Middle frontal gyrus (tissue), 1 donor: ENCODE results near the gene DMTF1.
"Not testable (repeated sequence)": the region's sequence is repeated elsewhere in the genome, so short reads cannot be mapped to it uniquely, and the experiment has no call there.

ENCODE experiments used
- DNase-seq: peaks from one replicate; pipeline ENCODE4 v3.0.0-alpha.2; 2015; ENCODE audit warnings: low spot score; ENCODE audit errors: extremely low spot score

Gene DMTF1

GRCh38 chr7:87152112-87152896 is at the start of gene DMTF1:
DMTF1 (plus strand) TSS chr7:87152453; CDS start chr7:87164942, 12,489 bp downstream.
- DNase-seq = peak; percentile 91

- no peak for DNase-seq
Measured at GRCh38 chr7:87105401-87105800, 46.9 kb upstream of the DMTF1 start.

- no peak for DNase-seq
Measured at GRCh38 chr7:87106974-87107612, 45.2 kb upstream of the DMTF1 start.

GRCh38 chr7:87107949-87108776 is 44.1 kb upstream of the DMTF1 start:
- DNase-seq = no peak

- no peak for DNase-seq
Measured at GRCh38 chr7:87110778-87111177, 41.5 kb upstream of the DMTF1 start.

GRCh38 chr7:87111877-87112276 is 40.4 kb upstream of the DMTF1 start:
- no peak for DNase-seq

GRCh38 chr7:87113077-87113476 is 39.2 kb upstream of the DMTF1 start:
- DNase-seq = no peak

GRCh38 chr7:87113904-87114303 is 38.3 kb upstream of the DMTF1 start:
- not testable (repeated sequence) for DNase-seq

- DNase-seq = not testable (repeated sequence)
Measured at GRCh38 chr7:87115772-87116171, 36.5 kb upstream of the DMTF1 start.

GRCh38 chr7:87116315-87116714 is 35.9 kb upstream of the DMTF1 start:
- DNase-seq = no peak

GRCh38 chr7:87119581-87119980 is 32.7 kb upstream of the DMTF1 start:
- DNase-seq = no peak

- DNase-seq = no peak
Measured at GRCh38 chr7:87123105-87123504, 29.1 kb upstream of the DMTF1 start.

GRCh38 chr7:87127019-87127418 is 25.2 kb upstream of the DMTF1 start:
- no peak for DNase-seq

GRCh38 chr7:87128861-87129267 is 23.4 kb upstream of the DMTF1 start:
- no peak for DNase-seq

- no peak for DNase-seq
Measured at GRCh38 chr7:87129332-87129731, 22.9 kb upstream of the DMTF1 start.

- DNase-seq = no peak
Measured at GRCh38 chr7:87129848-87130247, 22.4 kb upstream of the DMTF1 start.

GRCh38 chr7:87131771-87132170 is 20.5 kb upstream of the DMTF1 start:
- DNase-seq = no peak

- DNase-seq = no peak
Measured at GRCh38 chr7:87137271-87137670, 15.0 kb upstream of the DMTF1 start.

- no peak for DNase-seq
Measured at GRCh38 chr7:87139514-87139913, 12.7 kb upstream of the DMTF1 start.

GRCh38 chr7:87140271-87140748 is 11.9 kb upstream of the DMTF1 start:
- DNase-seq = no peak

GRCh38 chr7:87144173-87144657 is 8.0 kb upstream of the DMTF1 start:
- DNase-seq = no peak
